Measurements from ENCODE around the gene HES3. TPM values are rescaled to one million over a fixed set of nuclear protein-coding genes. Genes with fewer than 3 reads are reported as not detected.

Gene HES3
- total RNA-seq, 1 donor from 2014 or later: not detected

DNA sequence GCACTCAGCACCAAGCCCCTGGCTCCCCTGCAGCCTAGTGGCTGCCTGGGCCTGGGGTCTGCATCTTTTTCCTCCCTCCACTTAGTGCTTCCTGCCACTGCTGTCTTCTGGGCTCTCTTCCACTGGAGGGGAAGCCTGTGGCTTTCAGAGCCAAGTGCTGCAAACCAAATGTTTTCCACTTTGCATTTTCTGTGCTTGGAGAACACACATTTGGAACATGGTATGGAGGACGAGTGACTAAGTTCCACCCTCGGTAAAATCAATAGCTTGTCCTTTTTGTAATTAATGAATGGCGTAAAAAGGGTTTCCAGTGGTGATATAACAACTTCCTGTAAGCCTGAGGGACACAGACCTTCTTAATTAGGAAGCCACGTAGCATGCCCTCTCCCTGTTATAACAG lies 27.0 kb downstream of the HES3 start:
- no peaks in the 10 kb centered on the region for H3K36me3 ChIP-seq (ENCODE audit: control insufficient read depth, insufficient read depth, low read length)
- TF ChIP-seq, protein P1, sequence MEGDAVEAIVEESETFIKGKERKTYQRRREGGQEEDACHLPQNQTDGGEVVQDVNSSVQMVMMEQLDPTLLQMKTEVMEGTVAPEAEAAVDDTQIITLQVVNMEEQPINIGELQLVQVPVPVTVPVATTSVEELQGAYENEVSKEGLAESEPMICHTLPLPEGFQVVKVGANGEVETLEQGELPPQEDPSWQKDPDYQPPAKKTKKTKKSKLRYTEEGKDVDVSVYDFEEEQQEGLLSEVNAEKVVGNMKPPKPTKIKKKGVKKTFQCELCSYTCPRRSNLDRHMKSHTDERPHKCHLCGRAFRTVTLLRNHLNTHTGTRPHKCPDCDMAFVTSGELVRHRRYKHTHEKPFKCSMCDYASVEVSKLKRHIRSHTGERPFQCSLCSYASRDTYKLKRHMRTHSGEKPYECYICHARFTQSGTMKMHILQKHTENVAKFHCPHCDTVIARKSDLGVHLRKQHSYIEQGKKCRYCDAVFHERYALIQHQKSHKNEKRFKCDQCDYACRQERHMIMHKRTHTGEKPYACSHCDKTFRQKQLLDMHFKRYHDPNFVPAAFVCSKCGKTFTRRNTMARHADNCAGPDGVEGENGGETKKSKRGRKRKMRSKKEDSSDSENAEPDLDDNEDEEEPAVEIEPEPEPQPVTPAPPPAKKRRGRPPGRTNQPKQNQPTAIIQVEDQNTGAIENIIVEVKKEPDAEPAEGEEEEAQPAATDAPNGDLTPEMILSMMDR (IDR thresholded peaks at IDR 0.05; ENCODE audit: insufficient read depth, low read length, poor library complexity, severe bottlenecking): no peak

DNA sequence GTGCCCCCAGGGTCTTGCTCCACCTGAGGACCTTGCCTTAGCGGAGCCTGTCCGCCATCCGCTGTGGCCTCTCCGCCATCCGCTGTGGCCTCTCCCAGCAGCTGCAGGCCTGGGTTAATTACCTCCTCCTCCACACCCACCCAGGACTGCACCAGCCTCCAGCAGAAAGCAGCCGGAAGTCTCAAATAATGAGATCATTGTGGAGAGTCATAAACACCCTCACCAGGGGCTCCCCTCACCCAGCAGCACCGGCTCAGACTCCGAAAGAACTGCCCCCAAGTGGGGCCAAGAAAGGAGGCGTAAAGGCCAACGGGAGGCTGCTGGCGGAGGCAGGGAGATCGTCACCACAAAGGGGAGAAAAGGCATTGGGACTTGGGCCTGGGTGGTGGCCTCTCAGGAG lies 27.6 kb downstream of the HES3 start:
- TF ChIP-seq, protein P1 (IDR thresholded peaks at IDR 0.05; ENCODE audit: insufficient read depth, low read length, poor library complexity, severe bottlenecking): no peak
- no peak for DNase-seq (ENCODE audit: low read depth)
- Histone ChIP-seq H3K27me3 (ENCODE audit: control insufficient read depth, insufficient read depth, low read length) (no peaks in the 10 kb centered on the region), H3K36me3 (ENCODE audit: control insufficient read depth, insufficient read depth, low read length) (no peaks in the 10 kb centered on the region), H3K4me3 (ENCODE audit: low read depth, low read length) (no peak overlapping the region)

More for the DNA sequence above, 27.0 kb downstream of the HES3 start:
- H3K4me3 ChIP-seq (ENCODE audit: low read depth, low read length): no peak overlapping the region
- DNase-seq (ENCODE audit: low read depth): no peak
- no peaks in the 10 kb centered on the region for H3K27me3 ChIP-seq (ENCODE audit: control insufficient read depth, insufficient read depth, low read length)

DNA sequence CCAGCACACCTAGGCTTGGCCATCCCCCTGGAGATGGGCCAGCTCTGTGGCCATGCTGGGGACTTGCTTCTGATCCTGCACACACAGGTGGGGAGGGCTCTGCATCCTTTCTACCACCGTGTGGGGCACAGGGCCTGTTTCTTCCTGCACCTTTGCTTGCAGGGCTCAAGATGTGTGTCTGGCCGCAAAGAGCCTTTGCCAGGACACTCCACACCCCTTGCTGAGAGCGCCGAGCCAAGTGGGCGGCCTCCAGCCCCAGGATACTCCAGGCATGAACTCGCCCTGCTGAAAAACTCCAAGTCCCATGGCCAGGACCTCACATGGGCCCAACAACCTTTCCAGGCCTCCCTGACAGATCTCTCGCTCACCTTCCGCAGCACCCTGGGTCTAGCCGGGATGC lies 28.5 kb downstream of the HES3 start:
- TF ChIP-seq, protein P1 (IDR thresholded peaks at IDR 0.05; ENCODE audit: insufficient read depth, low read length, poor library complexity, severe bottlenecking): no peak
- H3K27me3 ChIP-seq (ENCODE audit: control insufficient read depth, insufficient read depth, low read length): no peaks in the 10 kb centered on the region
- H3K4me3 ChIP-seq (ENCODE audit: low read depth, low read length): no peak overlapping the region
- no peak for DNase-seq (ENCODE audit: low read depth)
- no peaks in the 10 kb centered on the region for H3K36me3 ChIP-seq (ENCODE audit: control insufficient read depth, insufficient read depth, low read length)

DNA sequence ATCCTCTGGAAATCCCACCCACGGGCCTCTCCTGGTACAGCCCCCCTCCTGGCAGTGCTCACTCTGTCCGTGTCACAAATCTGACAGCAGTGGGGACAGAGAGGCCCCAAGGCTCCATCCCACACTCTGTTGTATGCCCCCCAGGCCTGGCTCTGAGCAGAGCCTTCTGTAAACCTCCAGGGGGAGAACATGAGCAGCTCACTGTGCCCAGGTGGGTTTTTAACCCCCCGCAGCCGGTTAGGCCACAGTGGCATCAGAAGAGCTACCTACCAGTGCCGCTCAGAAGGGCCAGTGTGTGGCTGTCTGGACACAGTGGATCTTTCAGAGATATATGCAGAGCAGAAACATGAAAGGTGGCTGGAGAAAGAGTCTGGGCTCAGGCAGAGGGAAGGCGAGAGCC lies 28.9 kb downstream of the HES3 start:
- H3K27me3 ChIP-seq (ENCODE audit: control insufficient read depth, insufficient read depth, low read length): no peaks in the 10 kb centered on the region
- TF ChIP-seq, protein P1 (IDR thresholded peaks at IDR 0.05; ENCODE audit: insufficient read depth, low read length, poor library complexity, severe bottlenecking): peak; percentile 41
- H3K4me3 ChIP-seq (ENCODE audit: low read depth, low read length): no peak overlapping the region
- no peak for DNase-seq (ENCODE audit: low read depth)
- no peaks in the 10 kb centered on the region for H3K36me3 ChIP-seq (ENCODE audit: control insufficient read depth, insufficient read depth, low read length)

DNA sequence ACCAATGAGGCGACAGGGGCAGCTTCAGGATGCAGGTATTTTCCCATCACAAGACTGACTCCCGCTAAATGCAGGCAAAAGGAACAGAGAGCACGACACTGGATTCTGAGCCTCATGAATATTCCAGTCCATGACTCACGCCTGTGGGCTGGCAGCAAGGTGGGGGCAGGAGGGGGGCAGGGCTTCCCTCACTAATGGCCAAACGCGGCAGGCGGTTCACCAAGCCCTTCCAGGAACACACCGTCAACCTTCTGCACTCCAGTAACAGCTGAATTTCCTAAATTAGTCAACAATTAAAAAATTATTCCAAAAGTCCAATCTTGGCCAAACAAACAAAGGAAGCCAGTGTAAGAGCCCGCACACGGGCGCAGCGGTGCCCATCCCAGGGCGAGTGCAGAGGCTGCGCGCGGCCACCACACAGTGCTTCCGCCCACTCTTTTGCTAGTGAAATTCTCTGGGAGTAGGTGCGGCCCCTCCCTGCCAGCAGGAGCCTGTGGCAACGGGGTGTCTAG lies 29.5 kb downstream of the HES3 start:
- TF ChIP-seq, protein P1 (IDR thresholded peaks at IDR 0.05; ENCODE audit: insufficient read depth, low read length, poor library complexity, severe bottlenecking): no peak
- Histone ChIP-seq H3K4me3 (ENCODE audit: low read depth, low read length) (no peak overlapping the region), H3K27me3 (ENCODE audit: control insufficient read depth, insufficient read depth, low read length) (no peaks in the 10 kb centered on the region), H3K36me3 (ENCODE audit: control insufficient read depth, insufficient read depth, low read length) (no peaks in the 10 kb centered on the region)
- peak; percentile 61 for DNase-seq (ENCODE audit: low read depth)

DNA sequence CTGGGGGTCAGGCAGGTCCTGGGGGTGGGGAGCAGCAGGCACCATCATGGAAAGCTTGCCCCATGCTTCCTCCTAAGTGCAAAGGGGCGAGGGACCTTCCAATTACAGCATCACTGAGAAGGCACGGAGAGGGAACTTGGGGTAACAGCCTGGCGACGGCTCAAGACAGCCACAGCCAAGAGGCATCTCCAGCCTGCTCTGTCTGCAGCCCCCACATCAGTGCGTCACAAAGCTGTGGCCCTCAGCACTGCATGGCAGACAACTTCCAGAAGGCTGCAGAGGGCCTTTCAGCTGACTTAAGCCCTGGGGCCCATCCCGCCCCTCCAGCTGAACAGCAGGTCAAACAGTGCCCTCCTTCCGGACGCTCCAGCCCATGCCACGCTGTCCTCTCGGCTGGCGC lies 30.1 kb downstream of the HES3 start:
- Histone ChIP-seq H3K36me3 (ENCODE audit: control insufficient read depth, insufficient read depth, low read length) (no peaks in the 10 kb centered on the region), H3K4me3 (ENCODE audit: low read depth, low read length) (no peak overlapping the region), H3K27me3 (ENCODE audit: control insufficient read depth, insufficient read depth, low read length) (no peaks in the 10 kb centered on the region)
- TF ChIP-seq, protein P1 (IDR thresholded peaks at IDR 0.05; ENCODE audit: insufficient read depth, low read length, poor library complexity, severe bottlenecking): no peak
- no peak for DNase-seq (ENCODE audit: low read depth)

Data from kidney epithelial cell (primary cell).